ENCODE results near the gene ELN.

ELN gene

DNA sequence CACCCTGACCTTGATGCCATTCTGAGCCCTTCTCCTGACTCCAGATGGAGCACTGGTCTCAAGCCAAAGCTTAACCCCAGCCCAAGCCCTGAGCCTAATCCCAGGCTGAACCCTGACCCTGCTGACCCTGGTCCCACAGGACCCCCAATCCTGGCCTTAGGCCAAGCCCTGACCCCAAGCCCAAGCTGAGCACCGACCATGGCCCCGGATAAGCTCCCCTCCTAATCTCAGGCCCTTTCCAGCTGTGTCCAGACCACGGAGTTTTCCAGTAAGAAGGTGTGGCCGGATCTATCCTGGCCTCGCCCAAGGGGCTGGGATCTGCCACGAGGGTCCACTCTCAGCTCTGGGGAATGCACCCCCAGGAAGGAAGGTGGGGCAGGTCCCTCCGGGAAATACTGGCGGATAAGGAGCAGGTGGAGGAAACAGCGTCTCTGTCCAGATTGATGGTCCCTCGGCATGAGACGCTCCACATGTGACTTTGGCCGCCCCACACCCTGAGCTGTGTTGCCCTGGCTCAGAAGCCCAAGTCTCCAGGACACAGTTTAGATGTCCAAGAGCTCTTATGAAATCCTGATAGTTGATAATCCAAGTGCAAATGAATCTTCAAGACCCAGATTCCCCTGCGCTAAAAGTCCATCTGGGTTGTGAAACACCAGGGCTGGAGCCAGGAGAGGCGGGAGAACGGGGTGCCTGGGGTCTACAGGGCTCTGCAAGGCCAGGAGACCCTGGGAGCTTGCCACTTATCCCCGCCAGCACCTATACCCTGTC lies 10.4 kb downstream of the ELN start:
- H3K4me3 ChIP-seq (ENCODE audit: control insufficient read depth, low read depth, low read length): no peak overlapping the region
- TF ChIP-seq, protein P1, sequence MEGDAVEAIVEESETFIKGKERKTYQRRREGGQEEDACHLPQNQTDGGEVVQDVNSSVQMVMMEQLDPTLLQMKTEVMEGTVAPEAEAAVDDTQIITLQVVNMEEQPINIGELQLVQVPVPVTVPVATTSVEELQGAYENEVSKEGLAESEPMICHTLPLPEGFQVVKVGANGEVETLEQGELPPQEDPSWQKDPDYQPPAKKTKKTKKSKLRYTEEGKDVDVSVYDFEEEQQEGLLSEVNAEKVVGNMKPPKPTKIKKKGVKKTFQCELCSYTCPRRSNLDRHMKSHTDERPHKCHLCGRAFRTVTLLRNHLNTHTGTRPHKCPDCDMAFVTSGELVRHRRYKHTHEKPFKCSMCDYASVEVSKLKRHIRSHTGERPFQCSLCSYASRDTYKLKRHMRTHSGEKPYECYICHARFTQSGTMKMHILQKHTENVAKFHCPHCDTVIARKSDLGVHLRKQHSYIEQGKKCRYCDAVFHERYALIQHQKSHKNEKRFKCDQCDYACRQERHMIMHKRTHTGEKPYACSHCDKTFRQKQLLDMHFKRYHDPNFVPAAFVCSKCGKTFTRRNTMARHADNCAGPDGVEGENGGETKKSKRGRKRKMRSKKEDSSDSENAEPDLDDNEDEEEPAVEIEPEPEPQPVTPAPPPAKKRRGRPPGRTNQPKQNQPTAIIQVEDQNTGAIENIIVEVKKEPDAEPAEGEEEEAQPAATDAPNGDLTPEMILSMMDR (conservative IDR thresholded peaks at IDR 0.05; ENCODE audit: control insufficient read depth, insufficient read depth, low read depth, low read length): no peak
- peak; percentile 13 for DNase-seq (ENCODE audit: low read depth)

DNA sequence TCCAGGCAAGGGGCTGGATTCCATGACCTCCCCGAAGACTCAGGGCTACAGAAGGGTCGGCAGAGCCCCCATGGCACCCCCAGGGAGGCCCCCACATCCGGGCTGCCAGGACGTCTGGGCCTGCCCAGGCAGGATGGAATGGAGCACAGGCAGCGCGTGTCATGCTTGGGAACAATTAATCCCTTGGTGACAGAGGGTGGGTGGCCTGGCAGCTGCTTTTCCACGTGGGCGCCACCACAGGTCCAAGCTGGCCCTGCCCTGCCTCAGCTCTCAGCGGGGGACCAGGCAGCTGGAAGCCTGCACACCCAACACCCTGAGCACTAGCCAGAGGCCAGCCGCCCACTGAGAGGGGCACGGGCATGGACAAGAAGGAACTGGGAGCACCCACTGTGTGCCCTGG lies 11.4 kb downstream of the ELN start:
- TF ChIP-seq, protein P1 (conservative IDR thresholded peaks at IDR 0.05; ENCODE audit: control insufficient read depth, insufficient read depth, low read depth, low read length): no peak
- DNase-seq (ENCODE audit: low read depth): no peak
- H3K4me3 ChIP-seq (ENCODE audit: control insufficient read depth, low read depth, low read length): no peak overlapping the region

DNA sequence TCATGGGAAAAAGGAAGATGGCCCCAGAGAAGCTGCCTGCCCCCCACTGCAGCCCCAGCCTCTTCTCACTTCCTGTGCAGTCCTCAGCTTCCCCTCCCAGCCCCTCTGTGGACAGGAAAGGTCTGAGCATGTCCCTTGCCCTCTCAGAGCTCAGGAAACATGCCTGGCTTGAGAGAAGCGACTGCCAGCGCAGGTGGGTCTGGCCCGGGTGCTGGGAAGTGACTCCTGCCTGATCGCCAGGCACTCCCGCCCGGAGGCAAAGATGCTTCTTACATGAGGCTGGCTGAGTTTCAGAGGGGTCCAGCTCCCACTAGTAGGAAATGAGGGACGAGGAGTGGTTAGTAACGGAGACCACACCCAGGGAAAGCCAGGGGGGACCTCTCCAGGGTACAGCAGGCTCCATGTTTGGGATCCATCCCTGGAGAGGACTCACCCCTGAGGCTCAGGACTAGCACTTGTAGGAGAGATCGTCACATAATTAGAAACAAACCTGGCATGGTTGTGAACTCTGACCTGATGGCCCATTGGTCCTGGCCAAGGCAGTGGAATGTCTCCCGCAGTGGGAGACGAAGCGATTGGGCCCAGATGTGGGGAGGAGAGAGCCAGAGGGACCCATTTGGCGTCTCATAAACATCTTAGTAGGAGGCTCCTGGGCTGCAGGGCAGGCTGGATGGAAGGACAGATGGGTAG lies 12.3 kb downstream of the ELN start:
- TF ChIP-seq, protein P1 (conservative IDR thresholded peaks at IDR 0.05; ENCODE audit: control insufficient read depth, insufficient read depth, low read depth, low read length): no peak
- peak; percentile 27 for DNase-seq (ENCODE audit: low read depth)
- no peak overlapping the region for H3K4me3 ChIP-seq (ENCODE audit: control insufficient read depth, low read depth, low read length)

DNA sequence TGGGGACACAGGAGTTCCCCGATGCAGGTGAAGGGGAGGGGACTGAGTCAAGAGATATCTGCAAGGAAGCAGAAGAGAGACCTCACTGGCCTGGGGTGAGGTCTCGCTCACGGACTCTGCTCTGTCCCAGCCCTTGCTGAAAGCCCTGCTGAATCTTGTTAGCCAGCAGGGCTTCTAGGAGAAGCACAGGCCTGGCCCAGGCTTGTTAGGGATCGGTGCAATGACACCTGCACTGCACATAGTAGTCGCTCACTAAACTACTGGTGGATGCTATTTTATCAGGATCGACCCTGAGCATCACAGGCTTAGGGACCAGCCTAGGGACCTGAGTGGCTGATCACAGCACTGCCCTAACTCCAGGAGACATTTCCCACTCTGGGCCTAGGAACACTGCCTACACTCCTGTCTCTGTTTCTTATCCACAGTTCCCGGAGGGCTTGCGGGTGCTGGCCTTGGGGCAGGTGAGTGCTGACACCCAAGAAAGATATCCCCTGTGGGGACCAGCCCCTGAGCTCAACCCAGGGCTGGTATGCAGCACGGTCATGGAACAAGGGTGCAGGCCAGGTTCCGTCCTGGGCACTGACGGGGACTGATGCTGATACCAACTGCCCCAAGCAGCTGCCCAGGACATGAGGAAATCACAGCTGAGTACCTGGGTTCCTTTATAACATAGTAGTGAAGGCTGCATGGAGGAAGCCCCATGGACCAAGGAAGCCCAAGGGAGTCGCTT lies 13.0 kb downstream of the ELN start:
- no peak overlapping the region for H3K4me3 ChIP-seq (ENCODE audit: control insufficient read depth, low read depth, low read length)
- no peak for DNase-seq (ENCODE audit: low read depth)
- TF ChIP-seq, protein P1 (conservative IDR thresholded peaks at IDR 0.05; ENCODE audit: control insufficient read depth, insufficient read depth, low read depth, low read length): no peak

DNA sequence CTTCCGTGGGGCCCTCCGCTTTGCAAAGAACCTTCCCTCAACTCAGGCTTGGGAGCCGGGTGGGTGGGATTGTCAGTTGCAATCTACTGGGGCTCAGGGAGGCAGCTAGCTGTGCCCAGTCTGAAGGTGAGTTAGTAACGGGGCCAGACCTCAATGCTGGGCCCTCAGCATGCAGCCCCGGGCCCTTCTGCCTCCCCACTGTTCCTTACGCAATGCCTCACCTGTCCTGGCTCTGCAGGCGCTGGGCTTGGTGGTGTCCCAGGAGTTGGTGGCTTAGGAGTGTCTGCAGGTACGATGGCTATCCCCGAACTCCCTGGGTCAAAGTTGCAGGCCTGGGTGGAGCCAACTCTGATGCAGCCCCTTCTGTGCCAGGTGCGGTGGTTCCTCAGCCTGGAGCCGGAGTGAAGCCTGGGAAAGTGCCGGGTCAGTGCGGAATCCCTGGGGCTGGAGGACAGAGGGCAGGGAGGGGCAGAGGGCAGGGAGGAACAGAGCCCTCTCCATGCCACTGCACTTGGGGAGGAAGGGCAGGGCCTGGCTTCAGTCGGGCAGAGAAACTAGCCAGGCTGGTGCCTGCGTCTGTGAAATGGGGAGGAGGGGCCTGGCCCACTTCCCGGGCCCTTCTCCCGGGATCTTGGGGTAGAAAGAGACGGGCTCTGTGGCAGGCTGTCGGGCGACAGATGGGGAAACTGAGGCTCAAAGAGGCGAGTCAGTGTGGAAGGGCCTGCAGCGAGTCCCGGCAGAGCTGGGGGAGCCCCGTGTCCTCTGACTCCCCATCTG lies 15.0 kb downstream of the ELN start:
- TF ChIP-seq, protein P1 (conservative IDR thresholded peaks at IDR 0.05; ENCODE audit: control insufficient read depth, insufficient read depth, low read depth, low read length): no peak
- H3K4me3 ChIP-seq (ENCODE audit: control insufficient read depth, low read depth, low read length): no peak overlapping the region
- no peak for DNase-seq (ENCODE audit: low read depth)

DNA sequence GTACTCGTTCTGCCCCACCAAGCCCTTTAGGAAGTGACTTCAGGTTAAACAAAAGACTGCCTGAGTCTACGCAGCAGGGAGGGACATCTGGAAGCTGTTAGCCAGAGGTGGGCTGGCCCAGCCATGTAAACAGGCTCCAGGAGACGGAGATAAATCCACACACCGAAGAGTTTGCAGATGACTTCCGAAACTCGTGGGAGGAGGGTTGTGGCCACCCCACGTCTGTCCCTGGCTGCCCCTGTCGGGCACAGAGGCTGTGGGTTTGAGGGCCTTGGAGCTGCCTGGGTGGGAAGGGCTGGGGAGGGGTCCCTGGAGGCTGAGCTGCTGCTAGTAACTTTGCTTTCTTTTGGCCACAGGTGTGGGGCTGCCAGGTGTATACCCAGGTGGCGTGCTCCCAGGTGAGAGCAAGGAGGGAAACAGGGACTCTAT lies 15.6 kb downstream of the ELN start:
- TF ChIP-seq, protein P1 (conservative IDR thresholded peaks at IDR 0.05; ENCODE audit: control insufficient read depth, insufficient read depth, low read depth, low read length): no peak
- H3K4me3 ChIP-seq (ENCODE audit: control insufficient read depth, low read depth, low read length): no peak overlapping the region

More for the DNA sequence above, 15.6 kb downstream of the ELN start:
- peak; percentile 63 for DNase-seq (ENCODE audit: low read depth)
